ENCODE results near the gene GRN. TPM values are rescaled to one million over a fixed set of nuclear protein-coding genes. Genes with fewer than 3 reads are reported as not detected.

GRN gene
- total and polyA plus RNA-seq, 2 of the 8 experiments (the other 6 are each of a cell fraction or from before 2014, with no cell fraction given), result 108 to 387 TPM

DNA sequence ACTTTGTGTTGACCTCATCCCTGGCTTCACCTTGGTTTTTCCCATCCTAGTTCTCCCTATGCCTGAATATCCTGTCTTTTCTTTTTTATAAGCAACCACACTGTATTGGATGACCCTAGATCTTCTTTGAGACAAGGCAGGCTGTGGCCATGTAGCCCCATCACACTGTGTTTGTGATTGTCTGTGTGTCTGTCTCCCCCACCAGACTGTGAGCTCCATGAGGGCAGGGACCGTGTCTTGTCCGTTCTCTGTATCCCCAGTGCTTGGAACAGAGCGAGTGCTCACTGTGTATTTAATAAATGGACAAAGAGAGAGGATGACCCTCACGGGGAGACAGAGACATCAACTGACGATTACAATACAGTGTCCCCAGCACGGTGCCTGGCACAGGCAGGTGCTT is 27.6 kb upstream of the GRN start (continued):
- TF ChIP-seq JUN (IDR thresholded peaks at IDR 0.05; ENCODE audit: low read depth, low read length), result no peak
